Adrenal gland (tissue), 5 donors: Measurements from ENCODE around the gene RBM27.
"Not testable (repeated sequence)": the region's sequence is repeated elsewhere in the genome, so short reads cannot be mapped to it uniquely, and the experiment has no call there.

Experiments
- CTCF ChIP-seq, 6 experiments: fragments of 450-650 bp in 4 of 6; fragments of 200-600 bp in 2 of 6; sonication (generic) in 1 of 6; IDR thresholded peaks; 1 replicate in 5 of 6; 2 replicates in 1 of 6; pipeline versions ENCODE4 v1.5.1 to v1.8.0; 2016 to 2021; ENCODE audit warnings: antibody characterized with exemption in 6 of 6, mild to moderate bottlenecking in 2 of 6, moderate library complexity in 1 of 6
- POLR2A ChIP-seq, 2 donors: fragments of 450-650 bp; IDR thresholded peaks; one replicate each; pipeline ENCODE4 v1.6.1; 2017; ENCODE audit warnings: antibody characterized with exemption in 2 of 2, mild to moderate bottlenecking in 2 of 2, moderate library complexity in 1 of 2
- donor health status: DM: no; HTN: no; CAD: no.

- TF ChIP-seq CTCF, POLR2A (IDR thresholded peaks at IDR 0.05): not testable (repeated sequence)
Measured at GRCh38 chr5:146183403-146183802, 20.0 kb upstream of the RBM27 start.
